Fibroblast of villous mesenchyme (primary cell): ENCODE measurements around the gene DNAJB6. TPM values are rescaled to one million over a fixed set of nuclear protein-coding genes. Genes with fewer than 3 reads are reported as not detected.

ENCODE experiments used
- DNase-seq: peaks from one replicate; pipeline ENCODE4 v3.0.0-alpha.2; 2010; ENCODE audit warnings: low read depth
- H3K4me3 ChIP-seq: 2 replicates; pipeline ENCODE4 v1.5.1; 2011; ENCODE audit warnings: low read depth, mild to moderate bottlenecking, low read length
- total RNA-seq: library from RNA; depleted of rRNA; stranded (reverse); fragments of >200 nt; gene quantifications from 2 replicates; pipeline ENCODE4 v1.2.3, GENCODE V29; 2012
- TF ChIP-seq, protein P1 (sequence below): IDR thresholded peaks from 2 replicates; pipeline ENCODE4 v1.5.1; 2012; ENCODE audit warnings: low read depth, mild to moderate bottlenecking, low read length; ENCODE audit not compliant: insufficient read depth

The DNAJB6 gene
- total RNA-seq, 1 donor = 123 TPM

DNA sequence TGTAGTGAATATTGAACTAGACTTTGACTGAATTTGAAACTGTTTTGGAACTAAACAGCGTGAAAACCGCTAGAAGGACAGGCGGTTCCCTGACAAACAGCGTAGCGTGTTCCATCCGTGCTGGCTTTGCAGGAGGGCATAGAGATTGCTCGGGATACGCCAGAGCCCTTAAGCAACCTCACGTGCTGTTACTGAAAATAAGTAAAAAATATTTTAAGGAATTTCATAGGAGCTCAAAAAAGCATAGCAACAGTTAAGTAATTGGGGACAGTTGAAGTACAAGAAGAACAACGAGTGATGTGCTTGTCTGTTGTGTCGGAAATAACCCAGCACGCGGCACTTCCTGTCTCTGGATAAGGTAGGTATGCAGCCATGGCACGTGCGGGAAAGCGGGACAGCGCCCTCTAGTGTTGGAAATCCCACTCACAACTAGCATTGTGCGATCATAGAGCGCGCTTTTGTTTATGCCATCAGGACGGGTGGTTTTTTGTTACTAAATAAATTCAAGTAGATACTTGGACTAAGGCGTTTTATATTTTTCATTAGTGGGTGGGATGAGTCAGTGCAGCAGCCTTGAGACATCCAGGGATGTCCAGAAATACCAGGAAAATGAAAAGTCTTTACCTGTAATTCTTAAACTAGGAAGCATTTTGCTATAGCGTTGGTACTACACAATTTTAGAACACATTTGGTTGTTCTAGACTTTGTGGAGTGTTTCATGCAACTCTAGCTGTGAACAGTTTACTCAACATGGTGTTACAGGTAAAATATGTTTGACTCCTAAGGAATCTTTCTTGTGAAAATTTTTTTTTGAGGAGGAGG, 50.4 kb downstream of the DNAJB6 start:
- peak overlapping the region; percentile 13 for H3K4me3 ChIP-seq
- peak; percentile 92 for DNase-seq
- TF ChIP-seq, protein P1, sequence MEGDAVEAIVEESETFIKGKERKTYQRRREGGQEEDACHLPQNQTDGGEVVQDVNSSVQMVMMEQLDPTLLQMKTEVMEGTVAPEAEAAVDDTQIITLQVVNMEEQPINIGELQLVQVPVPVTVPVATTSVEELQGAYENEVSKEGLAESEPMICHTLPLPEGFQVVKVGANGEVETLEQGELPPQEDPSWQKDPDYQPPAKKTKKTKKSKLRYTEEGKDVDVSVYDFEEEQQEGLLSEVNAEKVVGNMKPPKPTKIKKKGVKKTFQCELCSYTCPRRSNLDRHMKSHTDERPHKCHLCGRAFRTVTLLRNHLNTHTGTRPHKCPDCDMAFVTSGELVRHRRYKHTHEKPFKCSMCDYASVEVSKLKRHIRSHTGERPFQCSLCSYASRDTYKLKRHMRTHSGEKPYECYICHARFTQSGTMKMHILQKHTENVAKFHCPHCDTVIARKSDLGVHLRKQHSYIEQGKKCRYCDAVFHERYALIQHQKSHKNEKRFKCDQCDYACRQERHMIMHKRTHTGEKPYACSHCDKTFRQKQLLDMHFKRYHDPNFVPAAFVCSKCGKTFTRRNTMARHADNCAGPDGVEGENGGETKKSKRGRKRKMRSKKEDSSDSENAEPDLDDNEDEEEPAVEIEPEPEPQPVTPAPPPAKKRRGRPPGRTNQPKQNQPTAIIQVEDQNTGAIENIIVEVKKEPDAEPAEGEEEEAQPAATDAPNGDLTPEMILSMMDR = peak; percentile 85

- TF ChIP-seq, protein P1 = no peak
- no peak overlapping the region for H3K4me3 ChIP-seq
- no peak for DNase-seq
Measured at GRCh38 chr7:157388301-157388700, 51.5 kb downstream of the DNAJB6 start.

DNA sequence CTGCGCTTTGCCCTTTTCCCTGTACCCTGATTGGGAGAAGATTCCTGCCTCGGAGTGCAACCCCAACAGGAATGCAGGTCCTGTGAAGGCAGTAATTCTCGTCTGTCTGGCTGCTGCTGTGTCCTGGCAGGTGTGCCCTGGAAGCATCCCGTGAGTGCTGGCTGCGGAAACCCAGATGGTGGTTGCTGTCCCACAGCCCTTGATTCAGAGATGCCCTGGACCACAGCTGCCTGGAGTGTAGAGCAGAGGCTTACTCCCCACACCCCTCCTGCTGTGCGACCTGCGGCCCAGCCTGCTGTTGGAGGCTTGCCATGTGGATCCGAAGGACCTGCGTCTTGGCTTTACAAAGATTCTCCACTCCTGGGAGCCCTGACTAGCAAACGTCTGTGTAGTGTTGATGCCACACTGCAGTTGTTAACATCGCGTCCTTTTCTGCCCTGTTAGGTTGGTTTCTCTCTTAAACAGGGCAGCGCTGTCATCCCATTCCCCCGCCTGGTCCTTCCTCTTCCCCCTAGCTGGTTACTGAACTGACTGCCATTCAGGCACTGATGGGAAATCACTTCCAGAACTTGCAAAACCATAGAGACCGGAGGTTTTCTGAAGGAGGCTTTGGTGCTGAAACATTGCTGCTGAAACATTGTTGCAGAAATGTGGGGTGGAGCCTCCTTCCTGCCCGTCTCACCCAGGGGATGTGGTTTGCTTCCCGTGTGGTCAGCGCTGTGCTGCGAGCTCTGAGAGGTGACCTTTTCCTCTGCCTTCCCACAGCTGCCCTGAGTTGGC, 53.3 kb downstream of the DNAJB6 start:
- peak; percentile 37 for DNase-seq
- H3K4me3 ChIP-seq = no peak overlapping the region
- TF ChIP-seq, protein P1 = no peak

DNA sequence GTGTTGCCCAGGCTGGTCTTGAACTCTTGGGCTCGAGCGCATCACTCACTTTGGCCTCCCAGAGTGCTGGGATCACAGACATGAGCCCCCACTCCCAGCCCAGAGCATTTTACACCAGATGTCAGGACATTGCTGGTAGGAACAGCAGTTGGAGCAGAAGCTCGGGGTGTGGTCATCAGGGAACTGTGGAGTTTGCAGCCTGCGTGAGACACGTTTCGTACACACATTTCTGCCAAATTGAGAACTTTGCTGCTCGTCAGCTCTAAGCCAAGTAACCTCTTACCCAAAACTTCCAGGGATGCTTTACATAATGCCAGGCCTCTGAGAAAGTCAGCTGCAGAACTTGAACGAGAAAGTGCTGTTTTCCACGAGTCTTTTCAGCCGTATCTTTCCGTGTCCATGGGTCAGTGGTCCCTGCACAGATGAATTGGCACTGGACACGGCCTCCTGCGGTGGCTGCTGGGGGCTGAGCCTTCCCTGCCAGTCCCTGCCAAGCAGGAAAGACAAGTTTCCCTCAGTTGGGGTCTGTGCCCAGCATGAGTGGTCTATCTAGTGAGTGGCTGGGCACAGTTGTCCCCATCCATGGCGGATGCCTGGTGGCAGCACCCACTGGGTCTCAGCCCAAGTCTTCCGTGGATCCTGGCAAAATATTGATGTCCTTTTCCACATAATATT, 54.4 kb downstream of the DNAJB6 start:
- H3K4me3 ChIP-seq = no peak overlapping the region
- no peak for DNase-seq
- TF ChIP-seq, protein P1 = no peak

DNA sequence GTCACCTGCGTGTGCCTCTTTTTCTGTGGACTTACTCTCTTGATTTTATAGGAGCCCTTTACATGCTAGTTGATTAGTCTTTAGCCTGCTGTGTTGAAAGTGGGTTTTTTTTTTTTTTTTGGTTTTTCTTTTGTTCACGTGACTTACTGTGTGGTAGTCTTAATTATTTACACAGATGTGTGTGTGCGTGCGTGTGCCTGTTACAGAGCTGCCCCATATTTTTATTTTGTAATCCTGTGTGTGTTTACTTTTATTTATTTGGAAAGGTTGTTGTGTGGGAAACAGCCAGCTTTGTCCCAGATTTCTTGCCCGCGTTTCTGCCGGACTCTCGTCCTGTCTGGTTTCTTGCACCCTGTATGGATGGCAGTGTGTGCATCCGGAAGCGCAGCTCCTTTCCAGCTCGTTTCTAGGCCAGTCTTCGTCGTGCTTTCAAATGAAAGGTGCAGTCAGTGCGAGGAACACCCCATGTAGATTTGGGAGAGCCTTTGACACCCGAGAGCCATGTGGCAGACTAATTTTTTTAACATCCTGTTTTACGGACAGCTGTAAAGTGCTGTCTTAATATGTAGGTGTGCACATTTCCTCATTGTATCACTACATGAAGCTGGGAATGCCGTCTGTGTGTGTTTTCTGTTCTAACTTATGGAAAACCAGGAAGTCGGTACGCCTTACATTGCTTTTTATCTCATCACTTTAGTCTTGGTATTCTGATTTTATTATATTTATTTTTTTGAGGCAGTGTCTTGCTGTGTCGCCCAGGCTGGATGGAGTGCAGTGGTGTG, 55.6 kb downstream of the DNAJB6 start:
- no peak overlapping the region for H3K4me3 ChIP-seq
- no peak for DNase-seq
- TF ChIP-seq, protein P1 = no peak
